GM19035 (cell line): ENCODE measurements around the gene OBSCN.

ENCODE experiments used
- ATAC-seq: cut with Tn5 transposase; IDR thresholded peaks from one replicate; pipeline ENCODE4 v1.9.1; 2021; ENCODE audit not compliant: unreplicated experiment

Gene OBSCN

DNA sequence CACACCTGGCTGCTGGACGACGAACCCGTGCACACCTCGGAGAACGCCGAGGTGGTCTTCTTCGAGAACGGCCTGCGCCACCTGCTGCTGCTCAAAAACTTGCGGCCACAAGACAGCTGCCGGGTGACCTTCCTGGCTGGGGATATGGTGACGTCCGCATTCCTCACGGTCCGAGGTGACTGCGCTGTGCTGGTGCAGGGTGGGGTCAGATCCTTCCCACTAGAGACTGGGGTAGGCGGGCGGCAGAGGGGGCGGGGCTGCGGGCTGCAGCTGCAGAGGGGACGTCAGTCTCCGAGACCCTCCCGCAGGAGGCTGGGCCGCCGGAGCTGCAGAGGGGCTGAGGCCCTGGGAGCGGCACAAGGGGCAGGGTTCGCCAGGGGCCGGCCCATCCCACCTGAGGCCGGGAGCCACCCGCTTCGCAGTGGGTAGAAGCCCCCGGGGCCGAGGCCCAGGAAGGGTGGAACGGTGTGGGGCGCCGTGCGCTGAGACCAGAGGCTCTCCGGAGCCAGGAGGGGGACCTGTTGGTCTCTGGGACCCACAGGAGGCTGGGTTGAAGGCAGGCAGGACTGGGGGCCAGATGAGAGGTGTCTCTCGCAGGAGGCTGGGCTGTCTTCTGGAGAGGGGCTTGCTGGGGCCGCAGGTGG lies 108.2 kb downstream of the OBSCN start:
- no peak for ATAC-seq

DNA sequence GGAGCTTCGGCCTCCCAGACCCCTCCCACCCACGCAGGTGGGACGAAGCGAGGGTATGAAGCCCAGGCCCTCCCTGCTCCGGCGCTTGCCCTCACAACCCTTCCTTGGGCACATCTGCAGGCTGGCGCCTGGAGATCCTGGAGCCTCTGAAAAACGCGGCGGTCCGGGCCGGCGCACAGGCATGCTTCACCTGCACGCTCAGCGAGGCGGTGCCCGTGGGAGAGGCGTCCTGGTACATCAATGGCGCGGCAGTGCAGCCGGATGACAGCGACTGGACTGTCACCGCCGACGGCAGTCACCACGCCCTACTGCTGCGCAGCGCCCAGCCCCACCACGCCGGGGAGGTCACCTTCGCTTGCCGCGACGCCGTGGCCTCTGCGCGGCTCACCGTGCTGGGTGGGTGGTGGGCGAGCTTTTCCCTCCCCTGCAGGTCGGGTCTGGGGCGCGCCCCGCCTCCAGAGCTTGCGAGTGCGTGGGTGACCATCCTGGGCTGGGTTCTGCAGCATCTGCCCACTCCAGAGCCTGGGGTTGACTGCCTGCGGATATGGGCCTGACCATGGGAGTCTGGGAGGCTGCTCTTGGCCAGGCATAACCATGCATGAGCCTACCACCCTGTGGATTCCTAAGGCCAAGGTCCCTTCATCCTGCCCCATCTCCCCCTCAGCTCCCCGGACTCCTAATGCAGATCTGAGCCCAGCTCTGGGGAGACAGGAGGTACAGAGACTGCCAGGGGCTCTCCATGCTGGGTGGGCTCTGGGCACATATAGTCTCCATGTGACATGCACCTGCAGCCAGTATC lies 108.9 kb downstream of the OBSCN start:
- ATAC-seq, result no peak

DNA sequence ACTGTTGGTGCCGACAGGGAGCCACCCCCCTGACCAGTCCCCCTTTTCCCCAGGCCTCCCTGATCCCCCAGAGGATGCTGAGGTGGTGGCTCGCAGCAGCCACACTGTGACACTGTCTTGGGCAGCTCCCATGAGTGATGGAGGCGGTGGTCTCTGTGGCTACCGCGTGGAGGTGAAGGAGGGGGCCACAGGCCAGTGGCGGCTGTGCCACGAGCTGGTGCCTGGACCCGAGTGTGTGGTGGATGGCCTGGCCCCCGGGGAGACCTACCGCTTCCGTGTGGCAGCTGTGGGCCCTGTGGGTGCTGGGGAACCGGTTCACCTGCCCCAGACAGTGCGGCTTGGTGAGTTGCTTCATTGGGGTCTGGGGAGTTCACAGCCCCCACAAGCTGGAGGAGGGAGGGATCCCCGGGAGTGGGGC lies 109.6 kb downstream of the OBSCN start:
- ATAC-seq, result no peak

DNA sequence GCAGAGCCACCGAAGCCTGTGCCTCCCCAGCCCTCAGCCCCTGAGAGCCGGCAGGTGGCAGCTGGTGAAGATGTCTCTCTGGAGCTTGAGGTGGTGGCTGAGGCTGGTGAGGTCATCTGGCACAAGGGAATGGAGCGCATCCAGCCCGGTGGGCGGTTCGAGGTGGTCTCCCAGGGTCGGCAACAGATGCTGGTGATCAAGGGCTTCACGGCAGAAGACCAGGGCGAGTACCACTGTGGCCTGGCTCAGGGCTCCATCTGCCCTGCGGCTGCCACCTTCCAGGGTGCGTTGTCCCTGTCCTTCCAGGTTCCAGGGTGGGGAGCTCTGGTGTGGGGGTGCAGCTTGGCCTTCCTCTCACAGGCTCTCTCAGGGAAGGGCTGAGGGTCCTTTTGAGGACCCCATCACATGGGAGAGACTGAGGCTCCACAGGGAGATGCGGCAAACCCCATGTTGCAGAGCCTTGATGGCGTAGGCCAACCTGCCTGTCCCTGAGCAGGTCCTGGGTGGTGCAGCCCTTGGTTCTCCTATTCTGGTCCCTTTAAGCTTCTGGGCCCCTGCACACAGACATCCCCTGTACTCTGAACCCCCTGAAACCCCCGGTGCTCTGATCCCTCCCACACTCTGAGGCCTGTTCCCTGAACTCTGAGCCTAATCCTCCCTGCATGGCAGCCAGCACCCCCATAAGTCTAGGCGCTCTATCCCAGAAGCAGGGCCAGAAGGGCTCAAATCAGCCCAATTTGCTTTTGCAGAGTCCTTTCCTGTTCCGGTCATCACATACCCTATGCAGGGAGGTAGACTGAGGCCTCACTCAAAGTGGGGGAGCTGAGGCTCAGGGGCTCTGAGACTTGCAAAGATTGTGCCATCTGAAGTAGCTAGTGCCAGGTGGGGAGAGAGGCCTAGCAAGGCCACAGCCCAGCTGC lies 110.3 kb downstream of the OBSCN start:
- ATAC-seq, result no peak

DNA sequence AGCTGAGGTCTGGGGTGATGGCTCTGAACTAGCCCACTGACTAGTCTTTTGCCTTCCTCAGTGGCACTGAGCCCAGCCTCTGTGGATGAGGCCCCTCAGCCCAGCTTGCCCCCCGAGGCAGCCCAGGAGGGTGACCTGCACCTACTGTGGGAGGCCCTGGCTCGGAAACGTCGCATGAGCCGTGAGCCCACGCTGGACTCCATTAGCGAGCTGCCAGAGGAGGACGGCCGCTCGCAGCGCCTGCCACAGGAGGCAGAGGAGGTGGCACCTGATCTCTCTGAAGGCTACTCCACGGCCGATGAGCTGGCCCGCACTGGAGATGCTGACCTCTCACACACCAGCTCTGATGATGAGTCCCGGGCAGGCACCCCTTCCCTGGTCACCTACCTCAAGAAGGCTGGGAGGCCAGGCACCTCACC lies 111.0 kb downstream of the OBSCN start:
- ATAC-seq, result no peak

DNA sequence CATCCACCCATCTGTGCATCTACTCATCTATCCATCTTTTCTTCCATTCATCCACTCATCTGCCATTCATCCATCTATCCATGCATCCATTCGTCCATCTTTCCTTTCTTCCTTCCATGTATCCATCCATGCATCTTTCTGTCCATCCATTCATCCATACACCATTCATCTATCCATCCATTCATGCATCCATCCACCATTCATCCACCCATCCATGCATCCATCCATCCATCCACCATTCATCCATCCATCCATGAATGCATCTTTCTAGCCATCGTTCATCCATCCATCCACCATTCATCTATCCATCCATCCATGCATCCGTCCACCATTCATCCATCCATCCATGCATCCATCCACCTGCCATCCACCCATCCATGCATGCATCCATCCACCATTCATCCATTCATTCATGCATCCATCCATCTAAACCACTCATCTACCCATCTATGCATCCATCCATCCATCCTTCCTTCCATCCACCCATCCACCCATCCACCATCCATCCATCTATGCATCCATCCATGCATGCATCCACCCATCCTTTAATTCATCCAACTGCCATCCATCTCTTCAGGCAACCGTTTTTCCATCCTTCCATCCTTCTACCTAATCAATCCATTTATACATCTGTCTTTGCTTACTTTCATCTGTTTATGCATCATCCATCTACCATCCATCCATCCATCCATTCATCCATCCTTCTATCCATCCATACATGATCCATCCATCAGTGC lies 111.7 kb downstream of the OBSCN start:
- no peak for ATAC-seq

DNA sequence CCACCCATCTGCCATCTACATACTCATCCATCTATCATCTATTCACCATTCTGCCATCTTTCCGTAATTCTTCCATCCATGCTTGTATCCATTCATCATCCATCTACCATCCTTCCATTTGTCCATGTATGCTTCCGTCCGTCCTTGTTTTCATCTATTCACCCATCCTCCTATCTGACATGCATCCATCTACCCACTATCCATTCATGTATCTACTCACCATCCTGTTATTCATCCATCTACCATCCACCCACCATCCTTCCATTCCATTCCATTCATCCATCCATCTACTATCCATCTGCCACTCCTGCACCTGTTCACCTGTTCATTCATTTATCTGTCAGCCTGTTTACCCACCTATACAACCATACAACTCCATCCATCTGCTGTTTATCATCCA lies 112.5 kb downstream of the OBSCN start:
- no peak for ATAC-seq

DNA sequence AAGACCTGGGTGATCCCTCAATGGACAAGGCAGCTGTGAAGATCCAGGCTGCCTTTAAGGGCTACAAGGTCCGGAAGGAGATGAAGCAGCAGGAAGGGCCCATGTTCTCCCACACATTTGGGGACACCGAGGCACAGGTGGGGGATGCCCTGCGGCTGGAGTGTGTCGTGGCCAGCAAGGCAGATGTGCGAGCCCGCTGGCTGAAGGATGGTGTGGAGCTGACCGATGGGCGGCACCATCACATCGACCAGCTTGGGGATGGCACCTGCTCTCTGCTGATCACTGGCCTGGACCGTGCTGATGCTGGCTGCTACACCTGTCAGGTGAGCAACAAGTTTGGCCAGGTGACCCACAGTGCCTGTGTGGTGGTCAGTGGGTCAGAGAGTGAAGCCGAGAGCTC lies 113.6 kb downstream of the OBSCN start:
- ATAC-seq, result no peak

DNA sequence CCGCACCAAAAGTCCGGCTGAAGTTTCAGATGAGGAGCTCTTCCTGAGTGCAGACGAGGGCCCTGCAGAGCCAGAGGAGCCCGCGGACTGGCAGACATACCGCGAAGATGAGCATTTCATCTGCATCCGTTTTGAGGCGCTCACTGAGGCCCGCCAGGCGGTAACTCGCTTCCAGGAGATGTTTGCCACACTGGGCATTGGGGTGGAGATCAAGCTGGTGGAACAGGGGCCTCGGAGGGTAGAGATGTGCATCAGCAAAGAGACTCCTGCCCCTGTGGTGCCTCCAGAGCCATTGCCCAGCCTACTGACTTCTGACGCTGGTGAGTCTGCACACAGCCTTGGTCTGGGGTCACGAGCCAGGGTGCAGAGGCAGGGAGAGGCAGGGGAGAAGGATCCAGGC lies 114.1 kb downstream of the OBSCN start:
- ATAC-seq, result no peak

DNA sequence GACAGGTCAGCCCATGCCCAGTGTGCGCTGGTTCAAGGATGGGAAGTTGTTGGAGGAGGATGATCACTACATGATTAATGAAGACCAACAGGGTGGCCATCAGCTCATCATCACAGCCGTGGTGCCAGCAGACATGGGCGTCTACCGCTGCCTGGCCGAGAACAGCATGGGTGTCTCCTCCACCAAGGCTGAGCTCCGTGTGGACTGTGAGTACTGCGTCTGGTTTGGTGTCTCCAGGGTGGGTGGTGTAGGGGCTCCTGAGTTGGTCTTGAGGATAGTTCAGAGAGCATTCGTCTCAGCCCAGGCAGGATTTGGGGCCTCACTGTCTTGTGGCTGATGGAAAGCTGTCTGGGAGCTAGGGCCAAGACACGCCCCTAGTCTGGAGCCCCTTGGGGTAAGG lies 115.6 kb downstream of the OBSCN start:
- no peak for ATAC-seq

DNA sequence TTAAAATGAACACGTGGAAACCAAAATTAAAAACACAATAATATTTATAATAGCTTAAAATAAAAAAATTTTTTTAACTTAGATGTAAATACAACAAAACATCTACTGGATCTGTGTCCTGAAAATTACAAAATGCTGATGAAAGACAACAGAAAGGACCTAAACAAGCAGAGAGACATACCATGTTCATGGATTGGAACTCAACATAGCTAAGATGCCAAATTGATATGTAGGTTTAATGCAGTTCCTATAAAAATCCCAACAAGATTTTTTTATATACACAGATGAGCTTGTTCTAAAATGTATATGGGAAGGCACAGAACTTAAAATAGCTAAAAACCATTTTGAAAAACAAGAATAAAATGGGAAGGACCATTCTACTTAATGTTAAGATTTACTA lies 117.4 kb downstream of the OBSCN start:
- ATAC-seq, result no peak

DNA sequence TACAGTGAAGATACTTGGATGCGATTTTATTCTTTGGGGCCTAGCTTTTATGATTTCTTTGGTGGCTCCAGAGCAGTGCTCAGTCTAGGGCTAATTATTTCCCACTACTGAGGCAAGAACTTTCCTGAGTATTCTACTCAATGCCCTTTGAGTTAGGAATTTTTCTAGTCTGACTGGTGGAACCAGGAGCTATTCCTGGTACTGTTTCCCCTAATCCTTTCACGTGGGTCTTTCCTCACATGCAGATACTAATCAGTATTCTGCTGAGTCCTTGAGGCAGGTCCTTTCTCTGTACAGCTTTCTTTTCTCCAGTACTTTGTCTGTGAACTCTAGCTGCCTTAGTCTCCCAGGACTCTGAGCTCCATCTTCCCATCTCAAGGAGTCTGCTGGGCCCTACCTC lies 122.0 kb downstream of the OBSCN start:
- no peak for ATAC-seq

DNA sequence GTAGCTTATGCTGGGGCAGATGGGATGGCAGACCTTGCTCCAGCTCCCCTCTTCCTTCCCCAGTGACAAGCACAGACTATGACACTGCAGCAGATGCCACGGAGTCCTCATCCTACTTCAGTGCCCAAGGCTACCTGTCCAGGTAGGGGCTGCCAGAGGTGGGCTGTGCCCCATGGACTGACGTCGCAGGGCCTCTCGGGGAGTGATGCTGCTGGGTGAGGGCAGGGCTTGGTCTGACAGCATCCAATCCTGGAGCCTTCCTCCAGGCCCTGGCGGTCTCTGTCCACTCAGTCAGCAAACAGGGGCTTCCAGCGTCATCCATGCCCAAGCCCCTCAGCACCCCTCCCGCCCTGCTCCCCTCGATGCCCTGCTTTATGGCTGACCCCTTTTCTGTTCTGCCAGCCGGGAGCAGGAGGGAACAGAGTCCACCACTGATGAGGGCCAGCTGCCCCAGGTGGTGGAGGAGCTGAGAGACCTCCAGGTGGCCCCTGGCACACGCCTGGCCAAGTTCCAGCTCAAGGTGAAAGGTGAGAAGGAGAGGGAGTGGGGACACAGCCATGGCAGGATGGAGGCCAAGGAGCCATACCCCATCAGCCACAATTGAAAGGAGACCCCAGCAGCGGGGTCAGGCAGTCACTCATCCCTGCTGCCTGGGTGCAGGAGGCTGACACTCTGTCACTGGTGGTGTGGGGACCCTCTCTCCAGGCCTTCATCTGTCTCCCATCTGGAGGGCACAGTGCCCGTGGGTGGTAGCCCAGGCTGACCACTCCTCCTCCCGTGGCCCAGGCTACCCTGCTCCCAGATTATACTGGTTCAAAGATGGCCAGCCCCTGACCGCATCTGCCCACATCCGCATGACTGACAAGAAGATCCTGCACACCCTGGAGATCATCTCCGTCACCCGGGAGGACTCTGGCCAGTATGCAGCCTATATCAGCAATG lies 125.2 kb downstream of the OBSCN start:
- ATAC-seq, result no peak

DNA sequence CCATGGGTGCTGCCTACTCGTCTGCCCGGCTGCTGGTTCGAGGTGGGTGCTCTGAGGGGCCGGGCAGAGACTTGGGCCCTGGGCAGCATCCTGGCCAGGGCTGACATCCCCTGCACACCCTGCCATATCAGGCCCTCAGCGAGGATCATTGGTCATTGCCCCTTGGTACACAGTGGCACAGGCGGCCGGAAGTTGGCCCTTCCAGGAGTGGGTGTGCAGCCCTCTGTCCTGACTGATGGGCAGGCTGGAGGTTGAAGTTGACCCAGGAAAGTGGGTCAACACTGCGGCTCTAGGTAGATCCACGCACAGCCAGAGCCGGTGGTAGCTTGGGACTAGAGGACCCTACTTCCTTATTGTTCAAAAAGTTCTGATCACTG lies 125.9 kb downstream of the OBSCN start:
- ATAC-seq, result no peak

DNA sequence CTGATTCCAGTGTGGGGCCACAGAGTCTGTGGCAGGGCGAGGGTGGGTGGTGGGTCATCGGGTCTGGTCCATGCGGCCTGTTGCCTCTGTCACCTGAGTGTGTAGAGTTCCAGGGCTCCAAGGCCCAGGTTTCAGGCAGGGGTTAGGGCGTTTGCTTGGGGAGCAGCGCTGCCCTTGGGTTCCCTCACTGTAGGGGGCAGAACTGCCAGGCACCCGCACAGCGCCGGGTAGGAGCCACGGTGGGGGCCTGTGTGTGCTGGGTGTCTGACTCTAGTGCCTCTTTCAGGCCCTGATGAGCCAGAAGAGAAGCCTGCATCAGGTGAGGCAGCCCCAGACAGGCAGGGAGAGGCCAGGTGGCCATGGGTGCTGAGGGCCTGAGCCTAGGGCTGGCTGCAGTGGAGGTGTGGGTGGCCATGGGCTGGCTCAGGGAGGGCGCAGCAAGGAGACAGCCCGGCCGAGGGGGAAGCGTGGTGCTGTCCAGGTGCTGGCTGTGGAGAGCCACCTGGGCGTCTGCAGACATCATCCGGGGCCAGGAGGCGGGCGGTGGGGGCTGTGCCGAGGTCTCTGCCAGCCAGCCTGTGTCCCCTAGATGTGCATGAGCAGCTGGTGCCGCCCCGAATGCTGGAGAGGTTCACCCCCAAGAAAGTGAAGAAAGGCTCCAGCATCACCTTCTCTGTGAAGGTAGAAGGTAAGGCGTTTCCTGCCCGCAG lies 126.5 kb downstream of the OBSCN start:
- ATAC-seq, result no peak

DNA sequence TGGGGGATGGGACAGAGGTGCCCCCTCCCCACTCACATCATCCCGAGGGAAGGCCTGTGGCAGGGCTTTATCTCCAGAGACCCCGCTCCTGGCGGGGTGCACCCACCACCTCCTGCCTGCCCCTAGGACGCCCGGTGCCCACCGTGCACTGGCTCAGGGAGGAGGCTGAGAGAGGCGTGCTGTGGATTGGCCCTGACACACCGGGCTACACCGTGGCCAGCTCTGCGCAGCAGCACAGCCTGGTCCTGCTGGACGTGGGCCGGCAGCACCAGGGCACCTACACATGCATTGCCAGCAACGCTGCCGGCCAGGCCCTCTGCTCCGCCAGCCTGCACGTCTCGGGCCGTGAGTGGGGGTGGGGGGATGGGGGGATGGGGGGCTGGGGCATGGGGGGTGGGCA lies 127.1 kb downstream of the OBSCN start:
- ATAC-seq, result no peak

DNA sequence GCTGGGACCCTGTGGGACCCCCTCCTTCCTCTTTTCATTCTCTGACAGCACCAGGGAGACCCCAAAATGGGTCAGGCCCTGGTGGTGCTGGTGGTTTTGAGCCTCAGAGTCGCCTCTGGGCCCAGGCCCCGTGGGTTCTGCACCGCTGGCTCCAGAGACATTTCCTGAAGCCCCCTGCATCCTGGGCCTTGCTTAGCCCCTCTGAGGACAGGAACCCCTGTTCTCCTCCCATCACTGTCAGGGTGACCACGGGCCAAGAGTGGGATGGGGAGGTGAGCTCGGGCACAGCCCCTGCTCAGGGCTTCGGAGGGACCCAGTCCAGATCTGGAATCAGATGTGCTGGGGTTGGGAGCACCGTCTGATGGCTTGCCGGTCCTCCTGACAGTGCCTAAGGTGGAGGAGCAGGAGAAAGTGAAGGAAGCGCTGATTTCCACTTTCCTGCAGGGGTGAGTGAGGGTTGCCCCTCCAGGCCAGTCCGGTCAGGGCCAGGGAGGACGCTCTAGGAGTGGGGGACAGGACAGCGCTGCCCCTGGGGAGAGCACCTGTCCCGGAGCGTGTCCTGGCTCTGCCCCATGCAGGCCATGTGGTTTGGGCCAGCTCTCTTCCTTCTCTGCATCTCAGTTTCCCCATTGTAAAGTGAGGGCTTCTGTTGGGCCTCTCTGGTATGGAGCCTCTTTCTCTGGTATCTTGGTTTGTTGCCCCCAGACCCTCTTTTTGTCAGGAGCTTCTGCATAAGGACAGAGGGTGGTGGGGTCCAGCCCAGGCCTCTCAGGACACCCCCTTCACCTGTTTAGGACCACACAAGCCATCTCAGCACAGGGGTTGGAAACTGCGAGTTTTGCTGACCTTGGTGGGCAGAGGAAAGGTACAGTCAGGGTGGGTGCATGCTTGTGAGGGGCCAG lies 127.8 kb downstream of the OBSCN start:
- no peak for ATAC-seq

DNA sequence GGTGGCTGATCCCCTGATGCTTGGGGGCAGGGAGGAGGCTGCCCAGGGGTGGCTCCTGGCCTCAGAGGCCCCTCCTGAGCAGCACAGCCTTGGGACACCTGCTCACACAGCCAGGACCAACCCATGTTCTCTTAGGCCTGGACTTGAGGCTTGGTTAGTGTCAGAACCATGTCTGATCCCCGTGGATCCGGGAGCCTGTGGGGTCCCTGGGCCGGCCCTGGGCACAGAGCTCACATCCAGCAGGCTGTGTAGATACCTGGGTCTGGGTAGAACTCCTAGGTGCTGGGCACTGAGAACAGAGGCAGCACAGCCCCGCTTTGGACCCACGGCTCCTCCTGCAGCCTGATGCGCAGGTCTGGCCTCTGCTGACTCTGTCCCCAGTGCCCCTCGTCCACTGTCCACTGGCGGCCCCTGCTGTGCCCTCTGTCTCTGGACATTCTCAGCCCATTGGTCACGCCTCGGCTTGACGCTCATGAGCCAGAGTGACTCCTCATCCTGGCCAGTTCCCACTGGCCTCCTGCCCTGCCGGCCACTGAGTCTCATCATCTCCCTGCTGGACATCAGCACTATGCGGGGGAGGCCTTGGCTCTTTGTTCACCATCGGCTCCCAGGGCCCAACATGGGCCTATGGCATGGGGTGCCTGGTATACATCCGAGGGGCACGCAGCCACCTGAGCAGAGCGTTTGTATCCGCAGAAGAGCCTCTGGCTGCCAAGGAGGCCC lies 128.6 kb downstream of the OBSCN start:
- ATAC-seq, result no peak
